Fibroblast of the aortic adventitia (primary cell): ENCODE measurements around the gene CRAMP1. TPM values are rescaled to one million over a fixed set of nuclear protein-coding genes. Genes with fewer than 3 reads are reported as not detected.

Source experiments
- DNase-seq: peaks from one replicate; pipeline ENCODE4 v3.0.0-alpha.2; 2010; ENCODE audit warnings: low read depth
- H3K4me3 ChIP-seq: 2 replicates; pipeline ENCODE4 v1.5.1; 2011; ENCODE audit warnings: low read depth, mild to moderate bottlenecking, control low read depth, low read length, moderate library complexity
- CTCF ChIP-seq: IDR thresholded peaks from 2 replicates; pipeline ENCODE4 v1.5.1; 2011; ENCODE audit warnings: mild to moderate bottlenecking, low read length, control low read depth, inconsistent platforms; ENCODE audit not compliant: insufficient read depth
- total RNA-seq: library from RNA; depleted of rRNA; stranded (reverse); fragments of >200 nt; gene quantifications from 2 replicates; pipeline ENCODE4 v1.2.3, GENCODE V29; 2012; ENCODE audit warnings: low replicate concordance

CRAMP1 gene
- total RNA-seq, 1 donor = 9.9 TPM

GRCh38 chr16:1639282-1639681 is 27.1 kb downstream of the CRAMP1 start:
- TF ChIP-seq CTCF = no peak
- no peak overlapping the region for H3K4me3 ChIP-seq
- no peak for DNase-seq

- DNase-seq = no peak
- TF ChIP-seq CTCF = no peak
- H3K4me3 ChIP-seq = no peak overlapping the region
Measured at GRCh38 chr16:1639860-1640259, 27.7 kb downstream of the CRAMP1 start.

GRCh38 chr16:1640261-1640941 is 28.2 kb downstream of the CRAMP1 start:
- TF ChIP-seq CTCF = no peak
- DNase-seq = no peak

GRCh38 chr16:1641261-1641660 is 29.1 kb downstream of the CRAMP1 start:
- no peak for TF ChIP-seq CTCF

More at GRCh38 chr16:1640261-1640941, 28.2 kb downstream of the CRAMP1 start:
- no peak overlapping the region for H3K4me3 ChIP-seq

GRCh38 chr16:1642148-1642547 is 30.0 kb downstream of the CRAMP1 start:
- no peak for TF ChIP-seq CTCF
- H3K4me3 ChIP-seq = no peak overlapping the region
- DNase-seq = no peak

More at GRCh38 chr16:1641261-1641660, 29.1 kb downstream of the CRAMP1 start:
- DNase-seq = no peak
- no peak overlapping the region for H3K4me3 ChIP-seq

GRCh38 chr16:1642753-1643152 is 30.6 kb downstream of the CRAMP1 start:
- H3K4me3 ChIP-seq = no peak overlapping the region
- no peak for DNase-seq
- TF ChIP-seq CTCF = no peak

GRCh38 chr16:1643521-1643920 is 31.4 kb downstream of the CRAMP1 start:
- no peak overlapping the region for H3K4me3 ChIP-seq
- DNase-seq = no peak
- TF ChIP-seq CTCF = no peak
